Measurements from ENCODE around the gene KRTAP5-11.
"Not testable (repeated sequence)": the region's sequence is repeated elsewhere in the genome, so short reads cannot be mapped to it uniquely, and the experiment has no call there.

The KRTAP5-11 gene

GRCh38 chr11:71582309-71582895, at the start of gene KRTAP5-11:
TSS of gene KRTAP5-11 (minus strand) at chr11:71582875. CDS start at chr11:71582837, 38 bp downstream.
- DNase-seq (ENCODE audit: low read depth), result no peak

GRCh38 chr11:71631551-71631950, 48.9 kb upstream of the KRTAP5-11 start:
- not testable (repeated sequence) for DNase-seq (ENCODE audit: low read depth)

GRCh38 chr11:71630071-71630470, 47.4 kb upstream of the KRTAP5-11 start:
- DNase-seq (ENCODE audit: low read depth), result not testable (repeated sequence)

GRCh38 chr11:71628943-71629342, 46.3 kb upstream of the KRTAP5-11 start:
- not testable (repeated sequence) for DNase-seq (ENCODE audit: low read depth)

- DNase-seq (ENCODE audit: low read depth), result not testable (repeated sequence)
Measured at GRCh38 chr11:71623226-71623625, 40.6 kb upstream of the KRTAP5-11 start.

GRCh38 chr11:71622561-71622960, 39.9 kb upstream of the KRTAP5-11 start:
- not testable (repeated sequence) for DNase-seq (ENCODE audit: low read depth)

GRCh38 chr11:71615003-71615402, 32.3 kb upstream of the KRTAP5-11 start:
- DNase-seq (ENCODE audit: low read depth), result not testable (repeated sequence)

- DNase-seq (ENCODE audit: low read depth), result not testable (repeated sequence)
Measured at GRCh38 chr11:71614366-71614917, 31.8 kb upstream of the KRTAP5-11 start.

GRCh38 chr11:71613931-71614330, 31.3 kb upstream of the KRTAP5-11 start:
- not testable (repeated sequence) for DNase-seq (ENCODE audit: low read depth)

GRCh38 chr11:71611218-71611910, 28.7 kb upstream of the KRTAP5-11 start:
- DNase-seq (ENCODE audit: low read depth), result not testable (repeated sequence)

- not testable (repeated sequence) for DNase-seq (ENCODE audit: low read depth)
Measured at GRCh38 chr11:71608272-71608671, 25.6 kb upstream of the KRTAP5-11 start.

- DNase-seq (ENCODE audit: low read depth), result not testable (repeated sequence)
Measured at GRCh38 chr11:71607520-71608216, 25.0 kb upstream of the KRTAP5-11 start.

- DNase-seq (ENCODE audit: low read depth), result not testable (repeated sequence)
Measured at GRCh38 chr11:71606853-71607519, 24.3 kb upstream of the KRTAP5-11 start.

GRCh38 chr11:71604798-71605488, 22.3 kb upstream of the KRTAP5-11 start:
- not testable (repeated sequence) for DNase-seq (ENCODE audit: low read depth)

GRCh38 chr11:71603221-71603620, 20.5 kb upstream of the KRTAP5-11 start:
- DNase-seq (ENCODE audit: low read depth), result not testable (repeated sequence)

- not testable (repeated sequence) for DNase-seq (ENCODE audit: low read depth)
Measured at GRCh38 chr11:71589546-71589920, 6.9 kb upstream of the KRTAP5-11 start.

- peak; percentile 64 for DNase-seq (ENCODE audit: low read depth)
Measured at GRCh38 chr11:71588822-71589545, 6.3 kb upstream of the KRTAP5-11 start.

GRCh38 chr11:71588314-71588713, 5.6 kb upstream of the KRTAP5-11 start:
- not testable (repeated sequence) for DNase-seq (ENCODE audit: low read depth)

- not testable (repeated sequence) for DNase-seq (ENCODE audit: low read depth)
Measured at GRCh38 chr11:71585673-71586072, 3.0 kb upstream of the KRTAP5-11 start.

- not testable (repeated sequence) for DNase-seq (ENCODE audit: low read depth)
Measured at GRCh38 chr11:71582969-71583368, 294 bp upstream of the KRTAP5-11 start.

GRCh38 chr11:71581826-71582225, 849 bp downstream of the KRTAP5-11 start:
- no peak for DNase-seq (ENCODE audit: low read depth)
